Liver (tissue), 9 donors: ENCODE measurements around the gene FABP3. TPM values are rescaled to one million over a fixed set of nuclear protein-coding genes. Genes with fewer than 3 reads are reported as not detected.

Experiments
- DNase-seq: peaks from one replicate; pipeline ENCODE4 v3.0.0-alpha.2; 2017; ENCODE audit warnings: low spot score
- H3K27ac ChIP-seq, 2 donors: one replicate each; pipeline ENCODE4 v1.7.0; 2013; ENCODE audit warnings: inconsistent platforms in 2 of 2, low read length in 2 of 2, control low read depth in 1 of 2, low read depth in 1 of 2, mild to moderate bottlenecking in 1 of 2
- H3K27me3 ChIP-seq, 4 donors: one replicate each; pipeline versions ENCODE4 v1.6.1 to v1.7.0; 2013; ENCODE audit warnings: low read length in 3 of 4, inconsistent platforms in 1 of 4, mild to moderate bottlenecking in 1 of 4, moderate library complexity in 1 of 4; ENCODE audit not compliant: control insufficient read depth in 4 of 4, insufficient read depth in 4 of 4
- H3K36me3 ChIP-seq, 4 donors: one replicate each; pipeline versions ENCODE4 v1.6.1 to v1.7.0; 2013; ENCODE audit warnings: low read length in 3 of 4, mild to moderate bottlenecking in 3 of 4, low read depth in 1 of 4, moderate library complexity in 1 of 4; ENCODE audit not compliant: control insufficient read depth in 4 of 4, insufficient read depth in 3 of 4
- H3K4me1 ChIP-seq, 4 donors: one replicate each; pipeline versions ENCODE4 v1.6.1 to v1.7.0; 2013; ENCODE audit warnings: low read length in 3 of 4, mild to moderate bottlenecking in 3 of 4, moderate library complexity in 1 of 4; ENCODE audit not compliant: control insufficient read depth in 4 of 4, insufficient read depth in 4 of 4
- H3K4me3 ChIP-seq, 3 donors: one replicate each; pipeline versions ENCODE4 v1.6.1 to v1.7.0; 2013; ENCODE audit warnings: low read length in 3 of 3, control low read depth in 1 of 3, low read depth in 1 of 3, mild to moderate bottlenecking in 1 of 3
- H3K9ac ChIP-seq, 2 donors: one replicate each; pipeline ENCODE4 v1.7.0; 2013; ENCODE audit warnings: low read length in 2 of 2, mild to moderate bottlenecking in 2 of 2, moderate library complexity in 2 of 2, control low read depth in 1 of 2, low read depth in 1 of 2
- H3K9me3 ChIP-seq, 4 donors: one replicate each; pipeline versions ENCODE4 v1.6.1 to v1.7.0; 2013; ENCODE audit warnings: low read length in 3 of 4; ENCODE audit not compliant: control insufficient read depth in 4 of 4
- EGR1 ChIP-seq, 2 donors: IDR thresholded peaks; 2 replicates each; pipeline ENCODE4 v1.6.1; 2016 to 2018; ENCODE audit warnings: antibody characterized with exemption in 2 of 2, low read depth in 2 of 2
- FOXA2 ChIP-seq: IDR thresholded peaks from 2 replicates; pipeline ENCODE4 v1.6.1; 2016; ENCODE audit warnings: antibody characterized with exemption
- GABPA ChIP-seq, 2 donors: IDR thresholded peaks in 1 of 2; conservative IDR thresholded peaks in 1 of 2; 2 replicates each; pipeline ENCODE4 v1.6.1; 2016; ENCODE audit warnings: antibody characterized with exemption in 2 of 2, mild to moderate bottlenecking in 1 of 2, moderate library complexity in 1 of 2
- HNF4A ChIP-seq, 2 donors: conservative IDR thresholded peaks; 2 replicates each; pipeline ENCODE4 v1.6.1; 2016; ENCODE audit warnings: antibody characterized with exemption in 2 of 2, mild to moderate bottlenecking in 2 of 2
- HNF4G ChIP-seq: IDR thresholded peaks from 2 replicates; pipeline ENCODE4 v1.6.1; 2016; ENCODE audit warnings: antibody characterized with exemption
- NR2F2 ChIP-seq: IDR thresholded peaks from 2 replicates; pipeline ENCODE4 v1.6.1; 2016; ENCODE audit warnings: antibody characterized with exemption
- RAD21 ChIP-seq, 2 donors: IDR thresholded peaks; 2 replicates each; pipeline ENCODE4 v1.6.1; 2016; ENCODE audit warnings: antibody characterized with exemption in 2 of 2, mild to moderate bottlenecking in 2 of 2
- RXRA ChIP-seq, 2 donors: IDR thresholded peaks; 2 replicates each; pipeline ENCODE4 v1.6.1; 2017 to 2018; ENCODE audit warnings: antibody characterized with exemption in 2 of 2, mild to moderate bottlenecking in 1 of 2
- SP1 ChIP-seq: IDR thresholded peaks from 2 replicates; pipeline ENCODE4 v1.6.1; 2018; ENCODE audit warnings: antibody characterized with exemption, mild to moderate bottlenecking
- YY1 ChIP-seq: IDR thresholded peaks from 2 replicates; pipeline ENCODE4 v1.6.1; 2016; ENCODE audit warnings: antibody characterized with exemption, mild to moderate bottlenecking
- WGBS: extraction: QIAGEN DNeasy Blood & Tissue Kit; methylation state at CpG from one replicate; pipeline ENCODE4 v1.1.7; 2013; 5-methylcytosine and 5-hydroxymethylcytosine counted together
- polyA plus RNA-seq, 2 donors: library from polyadenylated mRNA; stranded (reverse) in 1 of 2; unstranded in 1 of 2; fragments of 200-250 nt in 1 of 2; fragments of >200 nt in 1 of 2; fragmentation: Nextera tagmentation in 1 of 2; extraction: Ambion mirVana in 1 of 2; gene quantifications; one replicate each; pipeline versions ENCODE4 v1.2.1 to v1.2.3, GENCODE V29; 2013 to 2015
- total RNA-seq, 2 donors: library from RNA; depleted of rRNA; stranded (reverse); fragments of >200 nt; gene quantifications; one replicate each; pipeline ENCODE4 v1.2.3, GENCODE V29; 2014
- TF ChIP-seq, protein P1 (sequence below): IDR thresholded peaks from 2 replicates; pipeline ENCODE4 v1.6.1; 2016; ENCODE audit warnings: antibody characterized with exemption
- TF ChIP-seq, protein P2 (sequence below): IDR thresholded peaks from 2 replicates; pipeline ENCODE4 v1.6.1; 2016; ENCODE audit warnings: antibody characterized with exemption, mild to moderate bottlenecking
- TF ChIP-seq, protein P3 (sequence below): fragments of 150-350 bp; IDR thresholded peaks from 2 replicates; pipeline ENCODE4 v1.5.1; 2017; ENCODE audit warnings: improper control_type of control experiment, low read depth, low read length; ENCODE audit not compliant: missing input control
- TF ChIP-seq, protein P4 (sequence below): IDR thresholded peaks from 2 replicates; pipeline ENCODE4 v1.6.1; 2016; ENCODE audit warnings: antibody characterized with exemption
- TF ChIP-seq, protein P5 (sequence below): IDR thresholded peaks from 2 replicates; pipeline ENCODE4 v1.6.1; 2016; ENCODE audit warnings: antibody characterized with exemption
- donor health status: healthy.
- donor health status: healthy.
- donor health status: healthy.
- donor health status: healthy.
- donor health status: healthy.

The FABP3 gene
- total and polyA plus RNA-seq, 4 donors: 2.8 to 28.2 (median 5.2) TPM

DNA sequence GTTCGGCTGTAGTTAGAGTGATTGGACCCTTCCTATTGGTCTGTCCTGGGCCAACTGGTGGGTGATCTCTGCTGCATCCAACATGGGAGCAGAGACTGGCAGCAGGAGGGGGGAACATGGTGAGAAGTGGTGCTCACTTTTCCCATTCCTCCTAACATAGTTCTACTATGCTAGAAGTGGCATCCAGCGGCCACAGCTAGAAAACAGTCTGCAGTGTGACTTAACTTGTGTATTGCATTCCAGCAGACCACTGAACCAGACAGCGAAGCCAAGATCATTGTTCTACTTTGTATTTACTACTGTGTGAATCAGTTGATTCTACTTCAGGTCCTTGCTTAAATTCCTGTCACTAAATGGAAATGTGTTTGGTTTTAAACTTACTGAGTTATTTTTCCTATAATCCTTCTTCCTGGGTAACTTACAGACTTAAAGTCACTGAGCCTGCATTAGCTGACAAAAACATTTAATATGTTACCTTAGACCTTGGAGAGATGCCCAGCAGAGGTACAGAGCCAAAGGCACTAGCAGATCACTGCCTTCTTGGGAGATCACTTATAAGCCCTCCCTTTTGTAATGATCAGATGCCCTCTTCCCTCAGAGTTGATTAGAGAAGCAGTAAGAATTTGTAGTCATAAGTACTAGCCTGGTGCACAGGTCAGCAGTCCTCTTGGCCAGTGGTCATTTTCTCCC lies 8.2 kb downstream of the FABP3 start:
- Histone ChIP-seq H3K9ac (no peak overlapping the region), H3K27ac (no peak overlapping the region), H3K27me3 (no peaks in the 10 kb centered on the region), H3K4me3 (no peak overlapping the region), H3K9me3 (no peaks in the 10 kb centered on the region), H3K4me1 (peaks cover 3 to 9% (median 7%) of the 10 kb centered on the region in 4 donors), H3K36me3 (peaks cover 0 to 8% (median 1%) of the 10 kb centered on the region in 4 donors)
- WGBS: 97% methylated on average over 3 of the region's 3 CpGs
- DNase-seq: no peak
- TF ChIP-seq, protein P1, sequence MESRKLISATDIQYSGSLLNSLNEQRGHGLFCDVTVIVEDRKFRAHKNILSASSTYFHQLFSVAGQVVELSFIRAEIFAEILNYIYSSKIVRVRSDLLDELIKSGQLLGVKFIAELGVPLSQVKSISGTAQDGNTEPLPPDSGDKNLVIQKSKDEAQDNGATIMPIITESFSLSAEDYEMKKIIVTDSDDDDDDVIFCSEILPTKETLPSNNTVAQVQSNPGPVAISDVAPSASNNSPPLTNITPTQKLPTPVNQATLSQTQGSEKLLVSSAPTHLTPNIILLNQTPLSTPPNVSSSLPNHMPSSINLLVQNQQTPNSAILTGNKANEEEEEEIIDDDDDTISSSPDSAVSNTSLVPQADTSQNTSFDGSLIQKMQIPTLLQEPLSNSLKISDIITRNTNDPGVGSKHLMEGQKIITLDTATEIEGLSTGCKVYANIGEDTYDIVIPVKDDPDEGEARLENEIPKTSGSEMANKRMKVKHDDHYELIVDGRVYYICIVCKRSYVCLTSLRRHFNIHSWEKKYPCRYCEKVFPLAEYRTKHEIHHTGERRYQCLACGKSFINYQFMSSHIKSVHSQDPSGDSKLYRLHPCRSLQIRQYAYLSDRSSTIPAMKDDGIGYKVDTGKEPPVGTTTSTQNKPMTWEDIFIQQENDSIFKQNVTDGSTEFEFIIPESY: no peak
- no peak for TF ChIP-seq HNF4G
- no peak for TF ChIP-seq RAD21 (IDR thresholded peaks at IDR 0.05)
- TF ChIP-seq, protein P2, sequence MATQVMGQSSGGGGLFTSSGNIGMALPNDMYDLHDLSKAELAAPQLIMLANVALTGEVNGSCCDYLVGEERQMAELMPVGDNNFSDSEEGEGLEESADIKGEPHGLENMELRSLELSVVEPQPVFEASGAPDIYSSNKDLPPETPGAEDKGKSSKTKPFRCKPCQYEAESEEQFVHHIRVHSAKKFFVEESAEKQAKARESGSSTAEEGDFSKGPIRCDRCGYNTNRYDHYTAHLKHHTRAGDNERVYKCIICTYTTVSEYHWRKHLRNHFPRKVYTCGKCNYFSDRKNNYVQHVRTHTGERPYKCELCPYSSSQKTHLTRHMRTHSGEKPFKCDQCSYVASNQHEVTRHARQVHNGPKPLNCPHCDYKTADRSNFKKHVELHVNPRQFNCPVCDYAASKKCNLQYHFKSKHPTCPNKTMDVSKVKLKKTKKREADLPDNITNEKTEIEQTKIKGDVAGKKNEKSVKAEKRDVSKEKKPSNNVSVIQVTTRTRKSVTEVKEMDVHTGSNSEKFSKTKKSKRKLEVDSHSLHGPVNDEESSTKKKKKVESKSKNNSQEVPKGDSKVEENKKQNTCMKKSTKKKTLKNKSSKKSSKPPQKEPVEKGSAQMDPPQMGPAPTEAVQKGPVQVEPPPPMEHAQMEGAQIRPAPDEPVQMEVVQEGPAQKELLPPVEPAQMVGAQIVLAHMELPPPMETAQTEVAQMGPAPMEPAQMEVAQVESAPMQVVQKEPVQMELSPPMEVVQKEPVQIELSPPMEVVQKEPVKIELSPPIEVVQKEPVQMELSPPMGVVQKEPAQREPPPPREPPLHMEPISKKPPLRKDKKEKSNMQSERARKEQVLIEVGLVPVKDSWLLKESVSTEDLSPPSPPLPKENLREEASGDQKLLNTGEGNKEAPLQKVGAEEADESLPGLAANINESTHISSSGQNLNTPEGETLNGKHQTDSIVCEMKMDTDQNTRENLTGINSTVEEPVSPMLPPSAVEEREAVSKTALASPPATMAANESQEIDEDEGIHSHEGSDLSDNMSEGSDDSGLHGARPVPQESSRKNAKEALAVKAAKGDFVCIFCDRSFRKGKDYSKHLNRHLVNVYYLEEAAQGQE: no peak
- no peak for TF ChIP-seq FOXA2
- no peak for TF ChIP-seq YY1
- TF ChIP-seq, protein P3, sequence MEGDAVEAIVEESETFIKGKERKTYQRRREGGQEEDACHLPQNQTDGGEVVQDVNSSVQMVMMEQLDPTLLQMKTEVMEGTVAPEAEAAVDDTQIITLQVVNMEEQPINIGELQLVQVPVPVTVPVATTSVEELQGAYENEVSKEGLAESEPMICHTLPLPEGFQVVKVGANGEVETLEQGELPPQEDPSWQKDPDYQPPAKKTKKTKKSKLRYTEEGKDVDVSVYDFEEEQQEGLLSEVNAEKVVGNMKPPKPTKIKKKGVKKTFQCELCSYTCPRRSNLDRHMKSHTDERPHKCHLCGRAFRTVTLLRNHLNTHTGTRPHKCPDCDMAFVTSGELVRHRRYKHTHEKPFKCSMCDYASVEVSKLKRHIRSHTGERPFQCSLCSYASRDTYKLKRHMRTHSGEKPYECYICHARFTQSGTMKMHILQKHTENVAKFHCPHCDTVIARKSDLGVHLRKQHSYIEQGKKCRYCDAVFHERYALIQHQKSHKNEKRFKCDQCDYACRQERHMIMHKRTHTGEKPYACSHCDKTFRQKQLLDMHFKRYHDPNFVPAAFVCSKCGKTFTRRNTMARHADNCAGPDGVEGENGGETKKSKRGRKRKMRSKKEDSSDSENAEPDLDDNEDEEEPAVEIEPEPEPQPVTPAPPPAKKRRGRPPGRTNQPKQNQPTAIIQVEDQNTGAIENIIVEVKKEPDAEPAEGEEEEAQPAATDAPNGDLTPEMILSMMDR: no peak
- no peak for TF ChIP-seq HNF4A (conservative IDR thresholded peaks at IDR 0.05)

DNA sequence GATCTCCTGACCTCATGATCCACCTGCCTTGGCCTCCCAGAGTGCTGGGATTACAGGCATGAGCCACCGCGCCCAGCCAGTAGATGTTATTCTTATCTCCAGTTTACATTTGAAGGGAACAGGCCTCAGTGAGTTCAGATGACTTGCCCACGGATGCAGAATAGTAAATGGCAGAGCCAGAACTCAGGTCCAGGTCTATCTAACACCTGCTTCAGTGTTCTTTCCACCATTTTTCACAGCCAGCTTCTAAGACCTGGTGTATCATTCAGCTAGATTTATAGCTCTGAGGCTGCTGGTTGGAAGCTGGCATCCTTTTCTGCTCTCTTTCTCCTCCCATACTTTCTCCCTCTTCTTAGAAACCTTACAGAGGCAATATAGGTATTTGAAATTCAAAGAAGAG lies 10.8 kb downstream of the FABP3 start:
- no peak overlapping the region for H3K4me3 ChIP-seq
- no peaks in the 10 kb centered on the region for H3K27me3 ChIP-seq
- DNase-seq: no peak
- H3K27ac ChIP-seq: no peak overlapping the region
- 97% methylated on average over 3 of the region's 3 CpGs for WGBS
- peaks cover 0 to 13% (median 2%) of the 10 kb centered on the region in 4 donors for H3K36me3 ChIP-seq
- TF ChIP-seq EGR1 (IDR thresholded peaks at IDR 0.05; ENCODE audit: low read depth in 2 of 2): no peak
- TF ChIP-seq, protein P3: no peak
- TF ChIP-seq, protein P4, sequence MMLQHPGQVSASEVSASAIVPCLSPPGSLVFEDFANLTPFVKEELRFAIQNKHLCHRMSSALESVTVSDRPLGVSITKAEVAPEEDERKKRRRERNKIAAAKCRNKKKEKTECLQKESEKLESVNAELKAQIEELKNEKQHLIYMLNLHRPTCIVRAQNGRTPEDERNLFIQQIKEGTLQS: no peak
- TF ChIP-seq GABPA (IDR thresholded peaks at IDR 0.05 in 1 of 2, conservative IDR thresholded peaks at IDR 0.05 in 1 of 2): no peak
- TF ChIP-seq, protein P1: no peak
- TF ChIP-seq, protein P5, sequence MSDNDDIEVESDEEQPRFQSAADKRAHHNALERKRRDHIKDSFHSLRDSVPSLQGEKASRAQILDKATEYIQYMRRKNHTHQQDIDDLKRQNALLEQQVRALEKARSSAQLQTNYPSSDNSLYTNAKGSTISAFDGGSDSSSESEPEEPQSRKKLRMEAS: no peak
- TF ChIP-seq YY1: no peak
- no peak for TF ChIP-seq NR2F2
- no peak for TF ChIP-seq RXRA (IDR thresholded peaks at IDR 0.05)
- no peak for TF ChIP-seq HNF4A (conservative IDR thresholded peaks at IDR 0.05)
- no peak for TF ChIP-seq HNF4G
- no peak for TF ChIP-seq FOXA2
- no peak for TF ChIP-seq SP1
- no peaks in the 10 kb centered on the region for H3K9me3 ChIP-seq
- H3K9ac ChIP-seq: no peak overlapping the region
- H3K4me1 ChIP-seq: no peaks in the 10 kb centered on the region
